K562 (cell line): Measurements from ENCODE around the gene TRAP1. TPM values are rescaled to one million over a fixed set of nuclear protein-coding genes. Genes with fewer than 3 reads are reported as not detected.

Experiments used
- CBX1 ChIP-seq: sonication (generic); IDR thresholded peaks from 2 replicates; pipeline ENCODE4 v1.6.1; 2016; ENCODE audit warnings: antibody characterized with exemption, low read depth, mild to moderate bottlenecking
- CSDE1 ChIP-seq, 2 experiments: fragments of 450-650 bp; IDR thresholded peaks; 2 replicates each; pipeline ENCODE4 v1.6.1; 2016; ENCODE audit warnings: mild to moderate bottlenecking in 1 of 2
- HDAC8 ChIP-seq: fragments of 450-650 bp; IDR thresholded peaks from 2 replicates; pipeline ENCODE4 v1.6.1; 2016; ENCODE audit warnings: mild to moderate bottlenecking, missing genetic modification characterization, moderate library complexity, missing compliant biosample characterization
- HMBOX1 ChIP-seq: sonication (generic); IDR thresholded peaks from 2 replicates; pipeline ENCODE4 v1.6.1; 2016
- KLF10 ChIP-seq: fragments of 250-450 bp; sonication (Bioruptor Pico); IDR thresholded peaks from 2 replicates; pipeline ENCODE4 v1.6.1; 2021; ENCODE audit warnings: matching md5 sums
- MCM3 ChIP-seq: fragments of 450-650 bp; IDR thresholded peaks from 2 replicates; pipeline ENCODE4 v1.6.1; 2016
- NELFE ChIP-seq: IDR thresholded peaks from 2 replicates; pipeline ENCODE4 v1.6.1; 2011; ENCODE audit warnings: mild to moderate bottlenecking; ENCODE audit not compliant: insufficient read depth, insufficient read length
- PCBP2 ChIP-seq: fragments of 200-400 bp; formaldehyde crosslinking; IDR thresholded peaks from 2 replicates; pipeline ENCODE4 v1.6.1; 2018; ENCODE audit warnings: low read length, low read depth, mild to moderate bottlenecking, moderate library complexity; ENCODE audit not compliant: poor library complexity, severe bottlenecking
- RBM25 ChIP-seq: fragments of 200-400 bp; formaldehyde crosslinking; IDR thresholded peaks from 2 replicates; pipeline ENCODE4 v1.6.1; 2018; ENCODE audit warnings: low read length, low read depth, moderate library complexity; ENCODE audit not compliant: severe bottlenecking
- RCOR1 ChIP-seq, 2 experiments: IDR thresholded peaks; 2 replicates each; pipeline ENCODE4 v1.6.1; 2012; ENCODE audit warnings: low read depth in 2 of 2, low read length in 2 of 2, borderline replicate concordance in 1 of 2, improper control_type of control experiment in 1 of 2
- RFX1 ChIP-seq: fragments of 450-650 bp; IDR thresholded peaks from 2 replicates; pipeline ENCODE4 v1.6.1; 2016; ENCODE audit warnings: mild to moderate bottlenecking, moderate library complexity
- RHOXF2B ChIP-seq: fragments of 250-450 bp; sonication (Bioruptor Pico); conservative IDR thresholded peaks from 2 replicates; pipeline ENCODE4 v1.5.1; 2021
- SMAD3 ChIP-seq: fragments of 450-650 bp; formaldehyde crosslinking; conservative IDR thresholded peaks from 2 replicates; pipeline ENCODE4 v1.4.0; 2020; ENCODE audit warnings: mild to moderate bottlenecking
- SMARCE1 ChIP-seq: fragments of 450-650 bp; IDR thresholded peaks from 2 replicates; pipeline ENCODE4 v1.7.1; 2016; ENCODE audit warnings: mild to moderate bottlenecking
- SPI1 ChIP-seq: IDR thresholded peaks from 2 replicates; pipeline ENCODE4 v1.6.1; 2011; ENCODE audit warnings: low read depth, low read length, control low read depth, borderline replicate concordance
- SUPT5H ChIP-seq: fragments of 450-650 bp; IDR thresholded peaks from 2 replicates; pipeline ENCODE4 v1.6.1; 2016
- TCF15 ChIP-seq: fragments of 250-450 bp; sonication (Bioruptor Pico); IDR thresholded peaks from 2 replicates; pipeline ENCODE4 v1.8.0; 2022; ENCODE audit warnings: moderate library complexity, mild to moderate bottlenecking, inconsistent platforms
- VEZF1 ChIP-seq: fragments of 200-800 bp; sonication (Bioruptor generic); IDR thresholded peaks from 2 replicates; pipeline ENCODE4 v1.6.1; 2017; ENCODE audit warnings: missing genetic modification characterization, missing compliant biosample characterization
- XRCC4 ChIP-seq: IDR thresholded peaks from one replicate; pipeline ENCODE4 v1.6.1; 2011; ENCODE audit not compliant: insufficient read depth, insufficient read length; ENCODE audit errors: extremely low read depth
- ZFPM2 ChIP-seq: fragments of 250-450 bp; sonication (Bioruptor Pico); IDR thresholded peaks from 2 replicates; pipeline ENCODE4 v1.5.1; 2022; ENCODE audit warnings: mild to moderate bottlenecking
- ZNF311 ChIP-seq: fragments of 250-450 bp; sonication (Bioruptor Pico); IDR thresholded peaks from 2 replicates; pipeline ENCODE4 v1.4.0; 2020; ENCODE audit warnings: mild to moderate bottlenecking, moderate library complexity
- ZNF384 ChIP-seq: IDR thresholded peaks from 2 replicates; pipeline ENCODE4 v1.6.1; 2012; ENCODE audit warnings: low read depth, low read length, improper control_type of control experiment
- ZNF511 ChIP-seq: sonication (generic); formaldehyde crosslinking; IDR thresholded peaks from 2 replicates; pipeline ENCODE4 v1.8.0; 2022; ENCODE audit warnings: mild to moderate bottlenecking, missing genetic modification reagents
- polyA plus RNA-seq, 8 experiments: library from polyadenylated mRNA; depleted of rRNA in 4 of 8; stranded (reverse) in 5 of 8; unstranded in 3 of 8; fragments of >200 nt; fragmentation: Nextera tagmentation in 2 of 8; fragmentation: Illumina TruSeq in 1 of 8; extraction: Ambion mirVana in 2 of 8; extraction: Trizol in 1 of 8; gene quantifications; 2 replicates each; pipeline versions ENCODE4 v1.2.1 to v1.2.3, GENCODE V29; 2011 to 2014; ENCODE audit warnings: inconsistent platforms in 1 of 8, missing spikeins in 1 of 8
- total RNA-seq, 7 experiments: library from RNA; depleted of rRNA in 6 of 7; stranded (reverse); fragments of >200 nt in 6 of 7; fragmentation: Illumina TruSeq in 2 of 7; extraction: Trizol in 2 of 7; gene quantifications; 2 replicates each; pipeline versions ENCODE4 v1.2.1 to v1.2.3, GENCODE V29; 2011 to 2021; ENCODE audit warnings: low replicate concordance in 1 of 7

TRAP1 gene
- total and polyA plus RNA-seq, 9 of the 15 experiments (the other 6 are each of a cell fraction or from before 2014, with no cell fraction given), result 19.1 to 436 (median 301) TPM

GRCh38 chr16:3612510-3613466 lies 104.5 kb downstream of the TRAP1 start (continued):
- no peak for TF ChIP-seq HMBOX1
- peak; percentile 82 for TF ChIP-seq ZNF384
- TF ChIP-seq XRCC4, result no peak
- TF ChIP-seq SMAD3, result no peak
- TF ChIP-seq CBX1, result no peak
- no peak for TF ChIP-seq MCM3
- TF ChIP-seq SUPT5H, result no peak
- no peak for TF ChIP-seq RHOXF2B
- TF ChIP-seq CSDE1 (IDR thresholded peaks at IDR 0.05), result no peak
- TF ChIP-seq KLF10 (CRISPR knock-in tag), result no peak
- TF ChIP-seq ZNF511 (CRISPR knock-in tag), result no peak
- peak; percentile 66 for TF ChIP-seq VEZF1
- TF ChIP-seq HDAC8 (tag), result no peak
- no peak for TF ChIP-seq TCF15 (CRISPR knock-in tag)
- TF ChIP-seq ZFPM2 (CRISPR knock-in tag), result no peak
- no peak for TF ChIP-seq ZNF311
- no peak for TF ChIP-seq SMARCE1
- TF ChIP-seq RBM25, result no peak
- TF ChIP-seq RCOR1 (IDR thresholded peaks at IDR 0.05; ENCODE audit: borderline replicate concordance in 1 of 2, low read depth in 2 of 2, low read length in 2 of 2), result peak in 1 of 2 experiments; percentile 28; a peak in 1 of 4 replicates
- TF ChIP-seq RFX1, result no peak
- TF ChIP-seq PCBP2, result no peak
- TF ChIP-seq NELFE, result no peak
- no peak for TF ChIP-seq SPI1
